HepG2 (cell line): ENCODE results near the gene MEGF6. TPM values are rescaled to one million over a fixed set of nuclear protein-coding genes. Genes with fewer than 3 reads are reported as not detected.

Experiments used
- ATAC-seq: fragments of 200-7000 bp; cut with Tn5 transposase; 3 replicates; pipeline ENCODE4 v1.9.1; 2020; ENCODE audit warnings: mild to moderate bottlenecking, moderate library complexity
- BruUV-seq: library from RNA; stranded (reverse); fragments of 400-500 nt; replicated peaks from 2 replicates; lab custom pipeline; 2021; lab: Mats Ljungman, UMichigan
- CTCF ChIA-PET: fragments of 300-600 bp; formaldehyde crosslinking; extraction: SDS; loops from one replicate; lab custom pipeline; 2021; ENCODE audit warnings: low total read pairs, inconsistent platforms, low intra/inter-chr PET ratio; lab: Yijun Ruan, JAX
- POLR2A ChIA-PET: fragments of 350-600 bp; sonication (Branson Sonifier 250); formaldehyde crosslinking; loops from one replicate; lab custom pipeline; 2020; ENCODE audit warnings: antibody characterized with exemption, inconsistent platforms; lab: Yijun Ruan, JAX
- DNase-seq: peaks from one replicate; pipeline ENCODE4 v3.0.0-alpha.2; 2015; ENCODE audit warnings: low spot score
- FAIRE-seq: peaks from 3 replicates; lab custom pipeline; 2011; peaks lifted over from hg19 to GRCh38; lab: Jason Lieb, UNC
- H2AFZ ChIP-seq: one replicate; pipeline ENCODE4 v1.6.1; 2011; ENCODE audit warnings: low read length, inconsistent platforms
- H3K27ac ChIP-seq: fragments of 300-600 bp; 3 replicates; pipeline ENCODE4 v1.8.0; 2011; ENCODE audit warnings: mixed run types, mild to moderate bottlenecking, mixed read lengths, low read length, inconsistent platforms; ENCODE audit not compliant: insufficient read depth; ENCODE audit errors: extremely low read length
- H3K27me3 ChIP-seq, 2 experiments: fragments of 200-600 bp in 1 of 2; 2 replicates in 1 of 2; 3 replicates in 1 of 2; pipeline versions ENCODE4 v1.6.0 to v1.8.0; 2011; ENCODE audit warnings: low read length in 2 of 2, mild to moderate bottlenecking in 2 of 2, moderate library complexity in 2 of 2, inconsistent platforms in 1 of 2; ENCODE audit not compliant: insufficient read depth in 2 of 2, control insufficient read depth in 1 of 2
- H3K36me3 ChIP-seq, 2 experiments: fragments of 200-600 bp in 1 of 2; replicated peaks in 1 of 2; 2 replicates in 1 of 2; 3 replicates in 1 of 2; pipeline versions ENCODE4 v1.5.1 to v1.8.0; 2011; ENCODE audit warnings: low read length in 2 of 2, inconsistent platforms in 1 of 2; ENCODE audit not compliant: insufficient read depth in 2 of 2, control insufficient read depth in 1 of 2
- H3K4me1 ChIP-seq: 2 replicates; pipeline ENCODE4 v1.5.1; 2012; ENCODE audit warnings: low read length, inconsistent platforms; ENCODE audit not compliant: insufficient read depth
- H3K4me2 ChIP-seq: 2 replicates; pipeline ENCODE4 v1.6.0; 2011; ENCODE audit warnings: low read depth, low read length, inconsistent platforms
- H3K4me3 ChIP-seq, 3 experiments: fragments of 200-600 bp in 1 of 3; sonication (generic), shearing (Covaris generic) in 1 of 3; replicated peaks in 1 of 3; 2 replicates each; pipeline ENCODE4 v1.5.1; 2011 to 2016; ENCODE audit warnings: low read length in 3 of 3, inconsistent platforms in 2 of 3, low read depth in 2 of 3, mild to moderate bottlenecking in 2 of 3, control low read depth in 1 of 3, mixed read lengths in 1 of 3; ENCODE audit not compliant: insufficient read depth in 1 of 3
- H3K79me2 ChIP-seq: one replicate; pipeline ENCODE4 v1.6.1; 2011; ENCODE audit warnings: low read length, inconsistent platforms; ENCODE audit not compliant: insufficient read depth
- H3K9ac ChIP-seq: 2 replicates; pipeline ENCODE4 v1.6.0; 2011; ENCODE audit warnings: mild to moderate bottlenecking, low read depth, low read length, inconsistent platforms; ENCODE audit not compliant: insufficient read depth
- H3K9me3 ChIP-seq: 2 replicates; pipeline ENCODE4 v1.5.1; 2012; ENCODE audit warnings: mild to moderate bottlenecking, low read length
- H4K20me1 ChIP-seq: 2 replicates; pipeline ENCODE4 v1.6.0; 2011; ENCODE audit warnings: inconsistent platforms, mild to moderate bottlenecking, low read length, moderate library complexity; ENCODE audit not compliant: insufficient read depth
- AGO2 ChIP-seq: fragments of 200-400 bp; formaldehyde crosslinking; optimal IDR thresholded peaks from 2 replicates; pipeline ENCODE3; 2017; ENCODE audit warnings: mild to moderate bottlenecking, low read depth, low read length, moderate library complexity
- RBFOX2 ChIP-seq: fragments of 200-400 bp; formaldehyde crosslinking; IDR thresholded peaks from 2 replicates; pipeline ENCODE4 v1.6.1; 2017; ENCODE audit warnings: low read depth, mild to moderate bottlenecking, low read length
- SETDB1 ChIP-seq: sonication (generic); formaldehyde crosslinking; IDR thresholded peaks from 2 replicates; pipeline ENCODE4 v1.5.1; 2020; ENCODE audit warnings: missing genetic modification reagents, mild to moderate bottlenecking, borderline replicate concordance
- ZNF816 ChIP-seq: sonication (generic); formaldehyde crosslinking; IDR thresholded peaks from 2 replicates; pipeline ENCODE4 v1.8.0; 2022; ENCODE audit warnings: missing genetic modification reagents, mild to moderate bottlenecking, borderline replicate concordance
- WGBS: methylation state at CpG from one replicate; pipeline ENCODE4 v1.1.6; 2017; ENCODE audit warnings: low lambda C conversion rate; 5-methylcytosine and 5-hydroxymethylcytosine counted together
- in situ Hi-C: cut with HindIII; loops from 2 replicates; pipeline ENCODE4 v1.10.0; 2017; ENCODE audit warnings: low pct_unique_long_range_greater_than_20kb; ENCODE audit not compliant: extremely low pct_ligation_motif_present
- intact Hi-C: fragments of 100-400 bp; cut with micrococcal nuclease; formaldehyde crosslinking; loops from one replicate; pipeline ENCODE4 v1.10.0; 2022; ENCODE audit not compliant: unreplicated experiment
- polyA plus RNA-seq, 8 experiments: library from polyadenylated mRNA; depleted of rRNA in 3 of 8; stranded (reverse) in 7 of 8; unstranded in 1 of 8; fragments of >200 nt; fragmentation: Illumina TruSeq in 4 of 8; extraction: Trizol in 4 of 8; gene quantifications; 2 replicates each; pipeline versions ENCODE4 v1.2.1 to v1.2.3, GENCODE V29; 2011 to 2016; ENCODE audit warnings: low read depth in 4 of 8, missing spikeins in 1 of 8, mixed read lengths in 1 of 8; ENCODE audit not compliant: insufficient read depth in 1 of 8
- total RNA-seq, 5 experiments: library from RNA; depleted of rRNA; stranded (reverse); fragments of >200 nt; fragmentation: Illumina TruSeq; extraction: Trizol; gene quantifications; 2 replicates each; pipeline ENCODE4 v1.2.3, GENCODE V29; 2016; ENCODE audit warnings: low read depth in 1 of 5
- TF ChIP-seq, protein P1 (sequence below): sonication (generic); formaldehyde crosslinking; conservative IDR thresholded peaks from 2 replicates; pipeline ENCODE4 v1.8.1; 2023; ENCODE audit warnings: missing genetic modification reagents
- TF ChIP-seq, protein P2 (sequence below): sonication (generic); formaldehyde crosslinking; IDR thresholded peaks from 2 replicates; pipeline ENCODE4 v1.9.0; 2022; ENCODE audit warnings: missing genetic modification reagents, mild to moderate bottlenecking, borderline replicate concordance
- TF ChIP-seq, protein P3 (sequence below): sonication (generic); formaldehyde crosslinking; conservative IDR thresholded peaks from 2 replicates; pipeline ENCODE4 v1.4.0; 2020; ENCODE audit warnings: missing genetic modification reagents

Gene MEGF6
- total and polyA plus RNA-seq, 2 of the 13 experiments (the other 11 are each of a cell fraction or from before 2014, with no cell fraction given) = 1.9 TPM

DNA sequence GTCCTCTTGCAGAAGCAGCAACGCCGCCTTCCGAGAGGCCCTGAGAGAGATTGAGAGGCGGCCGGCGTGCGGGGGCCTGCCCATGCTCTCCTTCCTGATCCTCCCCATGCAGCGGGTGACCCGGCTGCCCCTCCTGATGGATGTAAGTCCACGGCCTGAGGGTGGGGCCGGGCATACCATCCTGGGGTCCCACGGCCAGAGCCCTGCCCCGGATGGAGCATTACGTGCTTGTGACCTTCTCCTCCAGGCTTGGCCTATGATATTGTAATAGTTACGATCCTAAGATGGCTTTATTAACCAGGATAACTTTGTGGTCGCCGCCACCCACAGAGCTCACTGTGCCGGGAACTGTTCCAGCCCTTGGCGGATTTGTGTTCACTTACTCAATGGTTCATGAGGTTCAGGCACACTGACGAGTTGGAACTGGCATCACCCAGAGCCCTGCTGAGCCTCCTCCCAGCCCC lies 137.9 kb downstream of the MEGF6 start (continued):
- TF ChIP-seq, protein P1, sequence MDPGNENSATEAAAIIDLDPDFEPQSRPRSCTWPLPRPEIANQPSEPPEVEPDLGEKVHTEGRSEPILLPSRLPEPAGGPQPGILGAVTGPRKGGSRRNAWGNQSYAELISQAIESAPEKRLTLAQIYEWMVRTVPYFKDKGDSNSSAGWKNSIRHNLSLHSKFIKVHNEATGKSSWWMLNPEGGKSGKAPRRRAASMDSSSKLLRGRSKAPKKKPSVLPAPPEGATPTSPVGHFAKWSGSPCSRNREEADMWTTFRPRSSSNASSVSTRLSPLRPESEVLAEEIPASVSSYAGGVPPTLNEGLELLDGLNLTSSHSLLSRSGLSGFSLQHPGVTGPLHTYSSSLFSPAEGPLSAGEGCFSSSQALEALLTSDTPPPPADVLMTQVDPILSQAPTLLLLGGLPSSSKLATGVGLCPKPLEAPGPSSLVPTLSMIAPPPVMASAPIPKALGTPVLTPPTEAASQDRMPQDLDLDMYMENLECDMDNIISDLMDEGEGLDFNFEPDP (CRISPR knock-in tag) = no peak
- TF ChIP-seq SETDB1 (CRISPR knock-in tag) = no peak

DNA sequence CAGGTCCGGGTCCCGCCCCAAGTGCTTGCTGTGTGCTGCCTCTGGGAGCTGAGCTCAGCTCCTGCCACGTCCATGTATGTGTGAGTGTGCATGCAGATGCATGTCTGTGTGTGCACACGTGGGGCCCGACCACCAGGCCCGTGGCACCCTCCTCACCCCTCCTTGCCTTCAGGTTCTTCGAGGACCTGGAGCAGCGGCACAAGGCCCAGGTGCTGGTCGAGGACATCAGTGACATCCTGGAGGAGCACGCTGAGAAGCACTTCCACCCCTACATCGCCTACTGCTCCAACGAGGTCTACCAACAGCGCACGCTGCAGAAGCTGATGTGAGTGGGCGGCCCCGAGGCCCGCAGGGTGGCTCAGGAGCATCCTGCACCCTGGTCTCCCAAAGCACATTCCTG lies 138.4 kb downstream of the MEGF6 start:
- Histone ChIP-seq H3K4me3 (no peak overlapping the region), H3K4me1 (peaks cover 26% of the 10 kb centered on the region), H4K20me1 (no peaks in the 10 kb centered on the region), H3K27me3 (no peaks in the 10 kb centered on the region), H3K9ac (no peak overlapping the region), H3K4me2 (no peak overlapping the region), H3K27ac (no peak overlapping the region), H3K36me3 (peaks cover 10 to 14% of the 10 kb centered on the region in 2 experiments; a peak in 3 of 5 replicates), H3K79me2 (no peaks in the 10 kb centered on the region), H3K9me3 (no peaks in the 10 kb centered on the region), H2AFZ (no peak overlapping the region)
- CTCF ChIA-PET = interaction anchor here (3.4 kb wide), 1 partner anchor 20 kb away, joined by 57 read pairs; the partner anchor contains the start of gene ARHGEF16
- DNase-seq (no peak), FAIRE-seq (no peak), ATAC-seq (no peak)
- no TSS peak for BruUV-seq
- 0 out of 2 replicates have a peak, but pooled peaks have one; percentile 41 for TF ChIP-seq RBFOX2
- TF ChIP-seq, protein P2, sequence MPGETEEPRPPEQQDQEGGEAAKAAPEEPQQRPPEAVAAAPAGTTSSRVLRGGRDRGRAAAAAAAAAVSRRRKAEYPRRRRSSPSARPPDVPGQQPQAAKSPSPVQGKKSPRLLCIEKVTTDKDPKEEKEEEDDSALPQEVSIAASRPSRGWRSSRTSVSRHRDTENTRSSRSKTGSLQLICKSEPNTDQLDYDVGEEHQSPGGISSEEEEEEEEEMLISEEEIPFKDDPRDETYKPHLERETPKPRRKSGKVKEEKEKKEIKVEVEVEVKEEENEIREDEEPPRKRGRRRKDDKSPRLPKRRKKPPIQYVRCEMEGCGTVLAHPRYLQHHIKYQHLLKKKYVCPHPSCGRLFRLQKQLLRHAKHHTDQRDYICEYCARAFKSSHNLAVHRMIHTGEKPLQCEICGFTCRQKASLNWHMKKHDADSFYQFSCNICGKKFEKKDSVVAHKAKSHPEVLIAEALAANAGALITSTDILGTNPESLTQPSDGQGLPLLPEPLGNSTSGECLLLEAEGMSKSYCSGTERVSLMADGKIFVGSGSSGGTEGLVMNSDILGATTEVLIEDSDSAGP (CRISPR knock-in tag) = no peak
- peak; percentile 59 for TF ChIP-seq AGO2
- no peak for TF ChIP-seq ZNF816
- TF ChIP-seq, protein P3, sequence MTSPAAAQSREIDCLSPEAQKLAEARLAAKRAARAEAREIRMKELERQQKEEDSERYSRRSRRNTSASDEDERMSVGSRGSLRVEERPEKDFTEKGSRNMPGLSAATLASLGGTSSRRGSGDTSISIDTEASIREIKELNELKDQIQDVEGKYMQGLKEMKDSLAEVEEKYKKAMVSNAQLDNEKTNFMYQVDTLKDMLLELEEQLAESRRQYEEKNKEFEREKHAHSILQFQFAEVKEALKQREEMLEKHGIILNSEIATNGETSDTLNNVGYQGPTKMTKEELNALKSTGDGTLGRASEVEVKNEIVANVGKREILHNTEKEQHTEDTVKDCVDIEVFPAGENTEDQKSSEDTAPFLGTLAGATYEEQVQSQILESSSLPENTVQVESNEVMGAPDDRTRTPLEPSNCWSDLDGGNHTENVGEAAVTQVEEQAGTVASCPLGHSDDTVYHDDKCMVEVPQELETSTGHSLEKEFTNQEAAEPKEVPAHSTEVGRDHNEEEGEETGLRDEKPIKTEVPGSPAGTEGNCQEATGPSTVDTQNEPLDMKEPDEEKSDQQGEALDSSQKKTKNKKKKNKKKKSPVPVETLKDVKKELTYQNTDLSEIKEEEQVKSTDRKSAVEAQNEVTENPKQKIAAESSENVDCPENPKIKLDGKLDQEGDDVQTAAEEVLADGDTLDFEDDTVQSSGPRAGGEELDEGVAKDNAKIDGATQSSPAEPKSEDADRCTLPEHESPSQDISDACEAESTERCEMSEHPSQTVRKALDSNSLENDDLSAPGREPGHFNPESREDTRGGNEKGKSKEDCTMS = no peak
- WGBS = 100% methylated on average over 10 of the region's 17 CpGs
- in situ Hi-C loops (no loop called here), intact Hi-C loops (no loop called here)
- POLR2A ChIA-PET = interaction anchor here (3.2 kb wide), 1 partner anchor 15 kb away, joined by 282 read pairs; the partner anchor contains the start of gene ARHGEF16
